ENCODE measurements around the gene RPL14.
"Not testable (repeated sequence)": the region's sequence is repeated elsewhere in the genome, so short reads cannot be mapped to it uniquely, and the experiment has no call there.

Gene RPL14

GRCh38 chr3:40461161-40461560 is 4.0 kb downstream of the RPL14 start:
- no peak for DNase-seq (ENCODE audit: low read depth)
- TF ChIP-seq CTCF (IDR thresholded peaks at IDR 0.05; ENCODE audit: insufficient read depth, low read depth, low read length, missing control alignments): no peak
- no peak overlapping the region for H3K4me3 ChIP-seq (ENCODE audit: low read depth, low read length)

GRCh38 chr3:40462838-40463237 is 5.7 kb downstream of the RPL14 start:
- not testable (repeated sequence) for H3K4me3 ChIP-seq (ENCODE audit: low read depth, low read length); DNase-seq (ENCODE audit: low read depth)

GRCh38 chr3:40463579-40463978 is 6.4 kb downstream of the RPL14 start:
- no peak overlapping the region for H3K4me3 ChIP-seq (ENCODE audit: low read depth, low read length)
- no peak for TF ChIP-seq CTCF (IDR thresholded peaks at IDR 0.05; ENCODE audit: insufficient read depth, low read depth, low read length, missing control alignments)
- DNase-seq (ENCODE audit: low read depth): no peak

GRCh38 chr3:40464339-40465110 is 7.4 kb downstream of the RPL14 start:
- no peak for TF ChIP-seq CTCF (IDR thresholded peaks at IDR 0.05; ENCODE audit: insufficient read depth, low read depth, low read length, missing control alignments)
- DNase-seq (ENCODE audit: low read depth): no peak
- H3K4me3 ChIP-seq (ENCODE audit: low read depth, low read length): no peak overlapping the region

- DNase-seq (ENCODE audit: low read depth): no peak
- no peak for TF ChIP-seq CTCF (IDR thresholded peaks at IDR 0.05; ENCODE audit: insufficient read depth, low read depth, low read length, missing control alignments)
- H3K4me3 ChIP-seq (ENCODE audit: low read depth, low read length): no peak overlapping the region
These were observed 7.9 kb downstream of the RPL14 start for GRCh38 chr3:40465111-40465407.

GRCh38 chr3:40465456-40465855 is 8.3 kb downstream of the RPL14 start:
- no peak overlapping the region for H3K4me3 ChIP-seq (ENCODE audit: low read depth, low read length)
- no peak for TF ChIP-seq CTCF (IDR thresholded peaks at IDR 0.05; ENCODE audit: insufficient read depth, low read depth, low read length, missing control alignments)
- no peak for DNase-seq (ENCODE audit: low read depth)

GRCh38 chr3:40468018-40468417 is 10.9 kb downstream of the RPL14 start:
- no peak for DNase-seq (ENCODE audit: low read depth)
- H3K4me3 ChIP-seq (ENCODE audit: low read depth, low read length): no peak overlapping the region
- TF ChIP-seq CTCF (IDR thresholded peaks at IDR 0.05; ENCODE audit: insufficient read depth, low read depth, low read length, missing control alignments): no peak

All from GM12865 (cell line).